PFSK-1 (cell line): ENCODE data around the gene LRIG3.

ENCODE experiments used
- FOXP2 ChIP-seq: optimal IDR thresholded peaks from 2 replicates; pipeline ENCODE3; 2011; ENCODE audit warnings: borderline replicate concordance, control low read depth, inconsistent platforms; ENCODE audit not compliant: insufficient read depth; ENCODE audit errors: extremely low read length, extremely low read depth
- POLR2AphosphoS5 ChIP-seq: IDR thresholded peaks from 2 replicates; pipeline ENCODE4 v1.6.1; 2012; ENCODE audit warnings: low read depth, mild to moderate bottlenecking, control low read depth, low read length, moderate library complexity
- REST ChIP-seq, 2 experiments: IDR thresholded peaks; 2 replicates each; pipeline versions ENCODE4 v1.6.1 to v1.8.0; 2011 to 2012; ENCODE audit warnings: low read depth in 2 of 2, low read length in 2 of 2, control low read depth in 1 of 2, inconsistent platforms in 1 of 2, mild to moderate bottlenecking in 1 of 2, moderate library complexity in 1 of 2; ENCODE audit not compliant: insufficient read depth in 1 of 2
- SIN3A ChIP-seq: IDR thresholded peaks from 2 replicates; pipeline ENCODE4 v1.6.1; 2012; ENCODE audit warnings: mild to moderate bottlenecking, low read length, moderate library complexity, borderline replicate concordance; ENCODE audit not compliant: insufficient read depth
- TAF1 ChIP-seq: IDR thresholded peaks from 2 replicates; pipeline ENCODE4 v1.6.1; 2012; ENCODE audit warnings: low read length, control low read depth, borderline replicate concordance; ENCODE audit not compliant: insufficient read depth

Gene LRIG3

GRCh38 chr12:58939399-58940100 is 19.2 kb upstream of the LRIG3 start:
- TF ChIP-seq TAF1 (no peak), REST (IDR thresholded peaks at IDR 0.05; ENCODE audit: insufficient read depth in 1 of 2, low read depth in 2 of 2, low read length in 2 of 2) (no peak), FOXP2 (no peak), SIN3A (no peak), POLR2AphosphoS5 (no peak)

GRCh38 chr12:58938440-58938839 is 18.1 kb upstream of the LRIG3 start:
- no peak for TF ChIP-seq FOXP2
- TF ChIP-seq POLR2AphosphoS5, result no peak
- no peak for TF ChIP-seq SIN3A
- no peak for TF ChIP-seq TAF1
- no peak for TF ChIP-seq REST (IDR thresholded peaks at IDR 0.05; ENCODE audit: insufficient read depth in 1 of 2, low read depth in 2 of 2, low read length in 2 of 2)

- TF ChIP-seq REST (IDR thresholded peaks at IDR 0.05; ENCODE audit: insufficient read depth in 1 of 2, low read depth in 2 of 2, low read length in 2 of 2) (no peak), POLR2AphosphoS5 (no peak), FOXP2 (no peak), SIN3A (no peak), TAF1 (no peak)
These were observed 14.2 kb upstream of the LRIG3 start for GRCh38 chr12:58934528-58934927.

GRCh38 chr12:58932806-58933681 is 12.7 kb upstream of the LRIG3 start:
- no peak for TF ChIP-seq SIN3A
- no peak for TF ChIP-seq TAF1
- TF ChIP-seq POLR2AphosphoS5, result no peak
- no peak for TF ChIP-seq REST (IDR thresholded peaks at IDR 0.05; ENCODE audit: insufficient read depth in 1 of 2, low read depth in 2 of 2, low read length in 2 of 2)
- TF ChIP-seq FOXP2, result no peak
